ENCODE results near the gene CKAP5. TPM values are rescaled to one million over a fixed set of nuclear protein-coding genes. Genes with fewer than 3 reads are reported as not detected.

CKAP5 gene
- total RNA-seq, 1 experiment from 2014 or later: 166 TPM

DNA sequence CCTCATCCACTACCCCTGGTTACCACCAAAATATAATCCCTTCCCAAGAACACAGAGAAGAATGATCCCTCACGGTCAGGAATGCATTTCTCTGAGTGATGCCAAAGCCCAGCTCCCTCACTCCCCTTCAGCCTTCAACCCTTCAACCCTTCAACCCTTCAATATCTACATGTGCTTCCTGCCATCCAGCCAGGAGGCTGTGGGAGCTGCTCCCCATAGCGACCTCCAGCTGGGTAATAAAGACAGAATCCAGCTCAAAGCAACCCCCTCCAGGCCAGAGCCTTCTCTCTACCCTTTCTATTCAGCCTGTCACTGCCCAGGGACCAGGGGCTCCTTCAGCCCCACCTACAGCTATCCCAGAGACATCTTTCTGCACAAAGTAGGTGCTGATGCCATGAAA, 148.4 kb downstream of the CKAP5 start:
- ChIA-PET RAD21 (ENCODE audit: low non-redundant PET in 1 of 2, low total read pairs in 2 of 2, uncharacterized antibody in 2 of 2, unreplicated experiment in 2 of 2) (no interaction called here), CTCF (no interaction called here), POLR2A (no interaction called here)
- peaks cover 0 to 11% of the 10 kb centered on the region in 2 experiments; a peak in 3 of 4 replicates for H3K36me3 ChIP-seq (ENCODE audit: control insufficient read depth in 1 of 2, insufficient read depth in 2 of 2, low read length in 2 of 2)
- peaks cover 2 to 23% of the 10 kb centered on the region in 2 experiments; a peak in 2 of 4 replicates for H3K4me1 ChIP-seq (ENCODE audit: control insufficient read depth in 1 of 2, insufficient read depth in 2 of 2, low read length in 2 of 2)
- H3K9ac ChIP-seq (ENCODE audit: low read length): no peak overlapping the region
- H3K4me3 ChIP-seq (replicated peaks in 1 of 2; ENCODE audit: low read depth in 1 of 2, low read length in 2 of 2): no peak overlapping the region
- H2AFZ ChIP-seq (ENCODE audit: low read depth, low read length, poor library complexity, severe bottlenecking): no peak overlapping the region
- no peak overlapping the region for H3K4me2 ChIP-seq (ENCODE audit: low read length)
- no TSS peak for BruUV-seq (replicated peaks)
- H3K9me2 ChIP-seq (ENCODE audit: insufficient read depth): no peaks in the 10 kb centered on the region
- no peak for ATAC-seq
- no peaks in the 10 kb centered on the region for H4K20me1 ChIP-seq (ENCODE audit: insufficient read depth)
- H3K27ac ChIP-seq (ENCODE audit: low read depth, low read length): no peak overlapping the region
- peaks cover 31% of the 10 kb centered on the region for H3K79me2 ChIP-seq (ENCODE audit: insufficient read depth, low read length)
- no peak for TF ChIP-seq CBX3 (IDR thresholded peaks at IDR 0.05; ENCODE audit: low read depth)
- TF ChIP-seq EZH2 (IDR thresholded peaks at IDR 0.05): no peak
- TF ChIP-seq, protein P1, sequence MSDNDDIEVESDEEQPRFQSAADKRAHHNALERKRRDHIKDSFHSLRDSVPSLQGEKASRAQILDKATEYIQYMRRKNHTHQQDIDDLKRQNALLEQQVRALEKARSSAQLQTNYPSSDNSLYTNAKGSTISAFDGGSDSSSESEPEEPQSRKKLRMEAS (IDR thresholded peaks at IDR 0.05): no peak
- intact Hi-C loops (cut with micrococcal nuclease): no loop called here
- H3K27me3 ChIP-seq (ENCODE audit: insufficient read depth, low read length): no peaks in the 10 kb centered on the region
- DNase-seq (ENCODE audit: low read depth, low spot score): no peak
- H3K9me3 ChIP-seq (ENCODE audit: control insufficient read depth in 1 of 2, insufficient read depth in 1 of 2, low read depth in 1 of 2, low read length in 2 of 2): no peaks in the 10 kb centered on the region

DNA sequence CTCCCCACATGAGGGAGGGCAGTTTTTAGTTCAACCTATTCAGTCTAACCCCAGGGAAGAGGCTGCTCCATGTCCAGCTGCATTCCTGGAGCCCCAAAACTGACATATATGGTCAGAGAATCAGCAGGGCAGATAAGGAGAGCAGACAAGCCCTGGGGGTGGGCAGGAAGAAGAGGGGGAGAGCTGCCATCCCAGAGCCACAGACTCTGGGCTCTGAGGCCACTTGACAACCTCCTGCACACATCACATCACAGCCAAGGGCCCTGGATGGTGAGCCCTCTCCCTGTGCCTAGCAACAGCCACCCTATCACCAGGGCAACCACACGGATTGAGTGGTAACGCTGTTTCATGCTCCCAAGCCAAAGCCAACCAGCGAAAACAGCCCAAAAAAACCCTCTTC, 148.8 kb downstream of the CKAP5 start:
- peaks cover 1 to 20% of the 10 kb centered on the region in 2 experiments; a peak in 2 of 4 replicates for H3K4me1 ChIP-seq (ENCODE audit: control insufficient read depth in 1 of 2, insufficient read depth in 2 of 2, low read length in 2 of 2)
- no peaks in the 10 kb centered on the region for H3K27me3 ChIP-seq (ENCODE audit: insufficient read depth, low read length)
- H3K79me2 ChIP-seq (ENCODE audit: insufficient read depth, low read length): peaks cover 27% of the 10 kb centered on the region
- H3K9ac ChIP-seq (ENCODE audit: low read length): no peak overlapping the region
- intact Hi-C loops (cut with micrococcal nuclease): no loop called here
- H3K4me2 ChIP-seq (ENCODE audit: low read length): no peak overlapping the region
- H3K9me3 ChIP-seq (ENCODE audit: control insufficient read depth in 1 of 2, insufficient read depth in 1 of 2, low read depth in 1 of 2, low read length in 2 of 2): no peaks in the 10 kb centered on the region
- no peak overlapping the region for H3K4me3 ChIP-seq (replicated peaks in 1 of 2; ENCODE audit: low read depth in 1 of 2, low read length in 2 of 2)
- no peak overlapping the region for H3K27ac ChIP-seq (ENCODE audit: low read depth, low read length)
- no peaks in the 10 kb centered on the region for H4K20me1 ChIP-seq (ENCODE audit: insufficient read depth)
- POLR2A ChIA-PET: no interaction called here
- BruUV-seq (replicated peaks): no TSS peak
- peaks cover 0 to 6% of the 10 kb centered on the region in 2 experiments; a peak in 2 of 4 replicates for H3K36me3 ChIP-seq (ENCODE audit: control insufficient read depth in 1 of 2, insufficient read depth in 2 of 2, low read length in 2 of 2)
- H3K9me2 ChIP-seq (ENCODE audit: insufficient read depth): no peaks in the 10 kb centered on the region
- CTCF ChIA-PET: no interaction called here
- TF ChIP-seq ZFX (IDR thresholded peaks at IDR 0.05): no peak
- TF ChIP-seq CBX3 (IDR thresholded peaks at IDR 0.05; ENCODE audit: low read depth): no peak
- TF ChIP-seq SP1 (IDR thresholded peaks at IDR 0.05; ENCODE audit: low read depth): no peak
- TF ChIP-seq RAD21 (IDR thresholded peaks at IDR 0.05; ENCODE audit: low read depth): no peak
- TF ChIP-seq, protein P2, sequence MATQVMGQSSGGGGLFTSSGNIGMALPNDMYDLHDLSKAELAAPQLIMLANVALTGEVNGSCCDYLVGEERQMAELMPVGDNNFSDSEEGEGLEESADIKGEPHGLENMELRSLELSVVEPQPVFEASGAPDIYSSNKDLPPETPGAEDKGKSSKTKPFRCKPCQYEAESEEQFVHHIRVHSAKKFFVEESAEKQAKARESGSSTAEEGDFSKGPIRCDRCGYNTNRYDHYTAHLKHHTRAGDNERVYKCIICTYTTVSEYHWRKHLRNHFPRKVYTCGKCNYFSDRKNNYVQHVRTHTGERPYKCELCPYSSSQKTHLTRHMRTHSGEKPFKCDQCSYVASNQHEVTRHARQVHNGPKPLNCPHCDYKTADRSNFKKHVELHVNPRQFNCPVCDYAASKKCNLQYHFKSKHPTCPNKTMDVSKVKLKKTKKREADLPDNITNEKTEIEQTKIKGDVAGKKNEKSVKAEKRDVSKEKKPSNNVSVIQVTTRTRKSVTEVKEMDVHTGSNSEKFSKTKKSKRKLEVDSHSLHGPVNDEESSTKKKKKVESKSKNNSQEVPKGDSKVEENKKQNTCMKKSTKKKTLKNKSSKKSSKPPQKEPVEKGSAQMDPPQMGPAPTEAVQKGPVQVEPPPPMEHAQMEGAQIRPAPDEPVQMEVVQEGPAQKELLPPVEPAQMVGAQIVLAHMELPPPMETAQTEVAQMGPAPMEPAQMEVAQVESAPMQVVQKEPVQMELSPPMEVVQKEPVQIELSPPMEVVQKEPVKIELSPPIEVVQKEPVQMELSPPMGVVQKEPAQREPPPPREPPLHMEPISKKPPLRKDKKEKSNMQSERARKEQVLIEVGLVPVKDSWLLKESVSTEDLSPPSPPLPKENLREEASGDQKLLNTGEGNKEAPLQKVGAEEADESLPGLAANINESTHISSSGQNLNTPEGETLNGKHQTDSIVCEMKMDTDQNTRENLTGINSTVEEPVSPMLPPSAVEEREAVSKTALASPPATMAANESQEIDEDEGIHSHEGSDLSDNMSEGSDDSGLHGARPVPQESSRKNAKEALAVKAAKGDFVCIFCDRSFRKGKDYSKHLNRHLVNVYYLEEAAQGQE (IDR thresholded peaks at IDR 0.05; ENCODE audit: low read depth): no peak
- TF ChIP-seq, protein P3, sequence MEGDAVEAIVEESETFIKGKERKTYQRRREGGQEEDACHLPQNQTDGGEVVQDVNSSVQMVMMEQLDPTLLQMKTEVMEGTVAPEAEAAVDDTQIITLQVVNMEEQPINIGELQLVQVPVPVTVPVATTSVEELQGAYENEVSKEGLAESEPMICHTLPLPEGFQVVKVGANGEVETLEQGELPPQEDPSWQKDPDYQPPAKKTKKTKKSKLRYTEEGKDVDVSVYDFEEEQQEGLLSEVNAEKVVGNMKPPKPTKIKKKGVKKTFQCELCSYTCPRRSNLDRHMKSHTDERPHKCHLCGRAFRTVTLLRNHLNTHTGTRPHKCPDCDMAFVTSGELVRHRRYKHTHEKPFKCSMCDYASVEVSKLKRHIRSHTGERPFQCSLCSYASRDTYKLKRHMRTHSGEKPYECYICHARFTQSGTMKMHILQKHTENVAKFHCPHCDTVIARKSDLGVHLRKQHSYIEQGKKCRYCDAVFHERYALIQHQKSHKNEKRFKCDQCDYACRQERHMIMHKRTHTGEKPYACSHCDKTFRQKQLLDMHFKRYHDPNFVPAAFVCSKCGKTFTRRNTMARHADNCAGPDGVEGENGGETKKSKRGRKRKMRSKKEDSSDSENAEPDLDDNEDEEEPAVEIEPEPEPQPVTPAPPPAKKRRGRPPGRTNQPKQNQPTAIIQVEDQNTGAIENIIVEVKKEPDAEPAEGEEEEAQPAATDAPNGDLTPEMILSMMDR (IDR thresholded peaks at IDR 0.05 in 2 of 3, conservative IDR thresholded peaks at IDR 0.05 in 1 of 3; ENCODE audit: borderline replicate concordance in 1 of 3, insufficient read depth in 1 of 3, low read depth in 2 of 3, low read length in 2 of 3): no peak
- TF ChIP-seq EZH2 (IDR thresholded peaks at IDR 0.05): no peak
- TF ChIP-seq, protein P4, sequence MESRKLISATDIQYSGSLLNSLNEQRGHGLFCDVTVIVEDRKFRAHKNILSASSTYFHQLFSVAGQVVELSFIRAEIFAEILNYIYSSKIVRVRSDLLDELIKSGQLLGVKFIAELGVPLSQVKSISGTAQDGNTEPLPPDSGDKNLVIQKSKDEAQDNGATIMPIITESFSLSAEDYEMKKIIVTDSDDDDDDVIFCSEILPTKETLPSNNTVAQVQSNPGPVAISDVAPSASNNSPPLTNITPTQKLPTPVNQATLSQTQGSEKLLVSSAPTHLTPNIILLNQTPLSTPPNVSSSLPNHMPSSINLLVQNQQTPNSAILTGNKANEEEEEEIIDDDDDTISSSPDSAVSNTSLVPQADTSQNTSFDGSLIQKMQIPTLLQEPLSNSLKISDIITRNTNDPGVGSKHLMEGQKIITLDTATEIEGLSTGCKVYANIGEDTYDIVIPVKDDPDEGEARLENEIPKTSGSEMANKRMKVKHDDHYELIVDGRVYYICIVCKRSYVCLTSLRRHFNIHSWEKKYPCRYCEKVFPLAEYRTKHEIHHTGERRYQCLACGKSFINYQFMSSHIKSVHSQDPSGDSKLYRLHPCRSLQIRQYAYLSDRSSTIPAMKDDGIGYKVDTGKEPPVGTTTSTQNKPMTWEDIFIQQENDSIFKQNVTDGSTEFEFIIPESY (IDR thresholded peaks at IDR 0.05; ENCODE audit: extremely low read depth, insufficient replicate concordance, low read length): no peak
- no peak for TF ChIP-seq JUND (IDR thresholded peaks at IDR 0.05)
- TF ChIP-seq SIN3A (IDR thresholded peaks at IDR 0.05; ENCODE audit: low read depth): no peak
- DNase-seq (ENCODE audit: low read depth, low spot score) (no peak), ATAC-seq (no peak)
- RAD21 ChIA-PET (ENCODE audit: low non-redundant PET in 1 of 2, low total read pairs in 2 of 2, uncharacterized antibody in 2 of 2, unreplicated experiment in 2 of 2): no interaction called here
- H2AFZ ChIP-seq (ENCODE audit: low read depth, low read length, poor library complexity, severe bottlenecking): no peak overlapping the region
